Thoracic aorta (tissue), 2 donors: ENCODE measurements around the gene ADCY5. TPM values are rescaled to one million over a fixed set of nuclear protein-coding genes. Genes with fewer than 3 reads are reported as not detected.

ENCODE experiments used
- ATAC-seq: fragments of 150-250 bp; one replicate; pipeline ENCODE4 v1.8.0; 2017; ENCODE audit warnings: low read depth; ENCODE audit not compliant: insufficient number of reproducible peaks, low FRiP score
- DNase-seq: peaks from one replicate; pipeline ENCODE4 v3.0.0-alpha.2; 2020; ENCODE audit warnings: low spot score
- H3K27ac ChIP-seq, 2 donors: fragments of 200-600 bp; sonication (generic); 1 replicate in 1 of 2; 2 replicates in 1 of 2; pipeline ENCODE4 v1.5.1; 2016; ENCODE audit warnings: mild to moderate bottlenecking in 2 of 2, moderate library complexity in 2 of 2
- H3K27me3 ChIP-seq: fragments of 200-600 bp; sonication (generic); replicated peaks from 2 replicates; pipeline ENCODE4 v1.6.0; 2016; ENCODE audit warnings: mild to moderate bottlenecking; ENCODE audit not compliant: insufficient read depth
- H3K36me3 ChIP-seq: fragments of 200-600 bp; sonication (generic); one replicate; pipeline ENCODE4 v1.5.1; 2016
- H3K4me1 ChIP-seq, 2 donors: fragments of 200-600 bp; sonication (generic); 1 replicate in 1 of 2; 2 replicates in 1 of 2; pipeline versions ENCODE4 v1.5.1 to v1.6.0; 2016; ENCODE audit warnings: low read depth in 2 of 2, mild to moderate bottlenecking in 1 of 2; ENCODE audit not compliant: control insufficient read depth in 1 of 2
- H3K4me3 ChIP-seq: fragments of 200-600 bp; sonication (generic); 2 replicates; pipeline ENCODE4 v1.5.1; 2016; ENCODE audit warnings: mild to moderate bottlenecking
- H3K9me3 ChIP-seq: fragments of 200-600 bp; sonication (generic); 2 replicates; pipeline ENCODE4 v1.5.1; 2016
- CTCF ChIP-seq: fragments of 200-600 bp; sonication (generic); IDR thresholded peaks from one replicate; pipeline ENCODE4 v1.5.1; 2019; ENCODE audit warnings: antibody characterized with exemption
- total RNA-seq, 2 donors: library from RNA; depleted of rRNA; stranded (reverse); fragments of >200 nt; gene quantifications; one replicate each; pipeline versions ENCODE4 v1.1.0 to v1.2.3, GENCODE V29; 2016

Gene ADCY5
- total RNA-seq, 2 donors from 2014 or later, result 104 to 123 TPM

GRCh38 chr3:123348471-123349200 is 100.3 kb downstream of the ADCY5 start:
- H3K4me3 ChIP-seq, result no peak overlapping the region
- H3K27ac ChIP-seq, result peak overlapping the region in 1 of 2 donors; percentile 20
- H3K9me3 ChIP-seq, result no peaks in the 10 kb centered on the region
- H3K4me1 ChIP-seq, result peaks cover 58 to 100% of the 10 kb centered on the region in 2 donors
- H3K27me3 ChIP-seq, result no peaks in the 10 kb centered on the region
- TF ChIP-seq CTCF, result no peak
- DNase-seq, result no peak
- peaks cover 3% of the 10 kb centered on the region for H3K36me3 ChIP-seq
- ATAC-seq, result no peak

- no peak overlapping the region for H3K4me3 ChIP-seq
- H3K27ac ChIP-seq, result peak overlapping the region; percentile 18 to 66
- peaks cover 3% of the 10 kb centered on the region for H3K36me3 ChIP-seq
- TF ChIP-seq CTCF, result no peak
- DNase-seq (no peak), ATAC-seq (no peak)
- H3K4me1 ChIP-seq, result peaks cover 55 to 100% of the 10 kb centered on the region in 2 donors
- no peaks in the 10 kb centered on the region for H3K27me3 ChIP-seq
- no peaks in the 10 kb centered on the region for H3K9me3 ChIP-seq
Measured at GRCh38 chr3:123347691-123348264, 101.1 kb downstream of the ADCY5 start.

- peak overlapping the region; percentile 18 to 66 for H3K27ac ChIP-seq
Measured at GRCh38 chr3:123347205-123347604, 101.7 kb downstream of the ADCY5 start.

GRCh38 chr3:123346021-123346420 is 102.9 kb downstream of the ADCY5 start:
- Histone ChIP-seq H3K27ac (peak overlapping the region; percentile 18 to 66), H3K36me3 (peaks cover 3% of the 10 kb centered on the region), H3K9me3 (no peaks in the 10 kb centered on the region), H3K4me3 (no peak overlapping the region), H3K27me3 (no peaks in the 10 kb centered on the region), H3K4me1 (peaks cover 37 to 97% of the 10 kb centered on the region in 2 donors)
- no peak for TF ChIP-seq CTCF
- ATAC-seq, result no peak
- no peak for DNase-seq

More at GRCh38 chr3:123347205-123347604, 101.7 kb downstream of the ADCY5 start:
- Histone ChIP-seq H3K4me1 (peaks cover 49 to 100% of the 10 kb centered on the region in 2 donors), H3K36me3 (peaks cover 3% of the 10 kb centered on the region), H3K27me3 (no peaks in the 10 kb centered on the region), H3K4me3 (peak overlapping the region; percentile 15), H3K9me3 (no peaks in the 10 kb centered on the region)
- TF ChIP-seq CTCF, result no peak
- ATAC-seq (no peak), DNase-seq (no peak)

- H3K36me3 ChIP-seq, result peaks cover 3% of the 10 kb centered on the region
- no peak for ATAC-seq
- DNase-seq, result no peak
- H3K27me3 ChIP-seq, result no peaks in the 10 kb centered on the region
- no peaks in the 10 kb centered on the region for H3K9me3 ChIP-seq
- H3K27ac ChIP-seq, result peak overlapping the region in 1 of 2 donors; percentile 66
- H3K4me1 ChIP-seq, result peaks cover 33 to 91% of the 10 kb centered on the region in 2 donors
- H3K4me3 ChIP-seq, result no peak overlapping the region
- no peak for TF ChIP-seq CTCF
Measured at GRCh38 chr3:123344907-123345594, 103.8 kb downstream of the ADCY5 start.
